Measurements from ENCODE around the gene LCAT.

DNA sequence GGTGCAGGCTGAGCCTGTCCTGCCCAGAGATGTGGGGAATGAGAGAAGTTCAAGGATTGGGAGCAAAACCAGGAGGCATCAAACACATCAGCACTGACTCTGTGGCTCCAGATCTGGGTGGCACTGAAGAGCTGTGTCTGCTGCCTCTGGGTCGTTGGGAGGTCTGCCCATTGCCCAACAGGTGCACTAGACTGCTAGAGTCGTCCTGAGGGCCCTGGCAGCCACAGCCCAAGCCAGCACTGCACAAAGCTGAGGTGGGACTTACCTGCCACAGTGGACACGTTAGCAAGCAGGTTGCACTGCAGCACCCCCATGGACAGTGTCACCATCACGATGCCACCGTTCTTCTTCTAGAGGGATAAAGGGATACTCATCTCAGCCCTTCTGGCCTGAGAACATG, 33.1 kb upstream of the LCAT start:
- TF ChIP-seq, protein P1, sequence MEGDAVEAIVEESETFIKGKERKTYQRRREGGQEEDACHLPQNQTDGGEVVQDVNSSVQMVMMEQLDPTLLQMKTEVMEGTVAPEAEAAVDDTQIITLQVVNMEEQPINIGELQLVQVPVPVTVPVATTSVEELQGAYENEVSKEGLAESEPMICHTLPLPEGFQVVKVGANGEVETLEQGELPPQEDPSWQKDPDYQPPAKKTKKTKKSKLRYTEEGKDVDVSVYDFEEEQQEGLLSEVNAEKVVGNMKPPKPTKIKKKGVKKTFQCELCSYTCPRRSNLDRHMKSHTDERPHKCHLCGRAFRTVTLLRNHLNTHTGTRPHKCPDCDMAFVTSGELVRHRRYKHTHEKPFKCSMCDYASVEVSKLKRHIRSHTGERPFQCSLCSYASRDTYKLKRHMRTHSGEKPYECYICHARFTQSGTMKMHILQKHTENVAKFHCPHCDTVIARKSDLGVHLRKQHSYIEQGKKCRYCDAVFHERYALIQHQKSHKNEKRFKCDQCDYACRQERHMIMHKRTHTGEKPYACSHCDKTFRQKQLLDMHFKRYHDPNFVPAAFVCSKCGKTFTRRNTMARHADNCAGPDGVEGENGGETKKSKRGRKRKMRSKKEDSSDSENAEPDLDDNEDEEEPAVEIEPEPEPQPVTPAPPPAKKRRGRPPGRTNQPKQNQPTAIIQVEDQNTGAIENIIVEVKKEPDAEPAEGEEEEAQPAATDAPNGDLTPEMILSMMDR (IDR thresholded peaks at IDR 0.05): no peak
- TF ChIP-seq POLR2AphosphoS5 (IDR thresholded peaks at IDR 0.05): no peak
- no peak for TF ChIP-seq POLR2A (IDR thresholded peaks at IDR 0.05)
- no peak for TF ChIP-seq EP300 (IDR thresholded peaks at IDR 0.05)

Data from stomach (tissue), 4 donors.